Heart left ventricle (tissue), 16 donors: Measurements from ENCODE around the gene TIGD7. TPM values are rescaled to one million over a fixed set of nuclear protein-coding genes. Genes with fewer than 3 reads are reported as not detected.

Experiments
- ATAC-seq, 4 donors: fragments of 200-7000 bp; cut with Tn5 transposase; one replicate each; pipeline ENCODE4 v1.9.1; 2020 to 2022; ENCODE audit warnings: moderate library complexity in 4 of 4, mild to moderate bottlenecking in 3 of 4, moderate number of reproducible peaks in 1 of 4
- DNase-seq, 5 donors: peaks; one replicate each; pipeline ENCODE4 v3.0.0-alpha.2; 2020
- H3K27ac ChIP-seq, 12 donors: fragments of 200-600 bp; sonication (generic) in 4 of 12; one replicate each; pipeline versions ENCODE4 v1.5.0 to v1.8.0; 2016 to 2022; ENCODE audit warnings: mild to moderate bottlenecking in 2 of 12
- H3K27me3 ChIP-seq, 9 donors: fragments of 200-600 bp; sonication (generic) in 2 of 9; one replicate each; pipeline versions ENCODE4 v1.5.1 to v1.8.0; 2016 to 2022; ENCODE audit warnings: mild to moderate bottlenecking in 3 of 9
- H3K36me3 ChIP-seq, 9 donors: fragments of 200-600 bp; sonication (generic) in 2 of 9; one replicate each; pipeline versions ENCODE4 v1.5.0 to v1.8.0; 2018 to 2022; ENCODE audit warnings: mild to moderate bottlenecking in 2 of 9
- H3K4me1 ChIP-seq, 12 donors: fragments of 200-600 bp; sonication (generic) in 4 of 12; one replicate each; pipeline versions ENCODE4 v1.5.0 to v1.8.0; 2016 to 2022; ENCODE audit warnings: mild to moderate bottlenecking in 3 of 12
- H3K4me3 ChIP-seq, 12 donors: fragments of 200-600 bp; sonication (generic) in 4 of 12; one replicate each; pipeline versions ENCODE4 v1.5.0 to v1.8.0; 2017 to 2022; ENCODE audit warnings: mild to moderate bottlenecking in 9 of 12, moderate library complexity in 4 of 12
- H3K9me3 ChIP-seq, 12 donors: fragments of 200-600 bp; sonication (generic) in 4 of 12; one replicate each; pipeline versions ENCODE4 v1.5.0 to v1.8.0; 2016 to 2022; ENCODE audit warnings: mild to moderate bottlenecking in 1 of 12
- POLR2A ChIP-seq, 2 donors: fragments of 450-650 bp; IDR thresholded peaks; one replicate each; pipeline ENCODE4 v1.6.1; 2017; ENCODE audit warnings: antibody characterized with exemption in 2 of 2, mild to moderate bottlenecking in 2 of 2, moderate library complexity in 2 of 2
- WGBS, 4 donors: extraction: QIAGEN DNeasy Blood & Tissue Kit in 2 of 4; methylation state at CpG; one replicate each; pipeline versions ENCODE4 v1.1.5 to v1.1.7; 2013 to 2018; 5-methylcytosine and 5-hydroxymethylcytosine counted together
- intact Hi-C, 10 donors: fragments of 100-400 bp; cut with DNase I; formaldehyde crosslinking; loops; one replicate each; pipeline versions ENCODE4 v1.11.1 to v1.14.2; 2022
- long read RNA-seq, 3 donors: library from polyadenylated mRNA; unstranded; transcript quantifications; one replicate each; pipeline ENCODE4 v2.0.0, GENCODE V29; 2020 to 2021
- polyA plus RNA-seq, 2 donors: library from polyadenylated mRNA; stranded (reverse); fragments of 200-250 nt; gene quantifications; one replicate each; pipeline ENCODE4 v1.2.3, GENCODE V29; 2013
- total RNA-seq, 9 donors: library from RNA; depleted of rRNA in 2 of 9; stranded (reverse); fragments of >200 nt in 2 of 9; fragmentation: NEBNext Ultra II Directional in 3 of 9; extraction: Animal tissue kit (Norgen Biotek cat#: 25700) in 3 of 9; gene quantifications; one replicate each; pipeline versions ENCODE4 v1.1.0 to v1.2.4, GENCODE V29; 2016 to 2023
- TF ChIP-seq, protein P1 (sequence below), 12 donors: fragments of 200-600 bp; sonication (generic) in 4 of 12; IDR thresholded peaks; one replicate each; pipeline versions ENCODE4 v1.5.0 to v1.8.0; 2018 to 2022; ENCODE audit warnings: antibody characterized with exemption in 12 of 12, mild to moderate bottlenecking in 5 of 12
- donor health status: ischemic (EF 13 %, LVEDD 7.1; RV severe dilation, severe dysfunction).
- donor health status: healthy with polysubstance abuse.
- donor health status: DM: no; HTN: yes; CAD: no.
- donor health status: DM: no; HTN: no; CAD: no.
- donor health status: ischemic (EF 25% LVEDD 6.9; RV normal size, moderate dysfunction).
- donor health status: ischemic (EF 25% LVEDD 5.7; RV mildly dilated, moderate dysfunction).
- donor health status: healthy.
- donor health status: DM: yes; HTN: yes; CAD: no.
- donor health status: ischemic (EF 35%, LVEDD 5.7; RV mildly dilated, moderate dysfunction).
- donor health status: nonischemic (EF 11% LVEDD 7.7; RV severe dilation, severe dysfunction).
- donor health status: DM: yes; HTN: yes; CAD: no.
- donor health status: PGD.
- donor health status: ischemic (EF 29% LVEDD 5.4; RV normal size, mild dysfunction).
- donor health status: nonischemic (EF 23%, LVEDD 6.1; RV moderate dilation, normal function).

TIGD7 gene, protein sequence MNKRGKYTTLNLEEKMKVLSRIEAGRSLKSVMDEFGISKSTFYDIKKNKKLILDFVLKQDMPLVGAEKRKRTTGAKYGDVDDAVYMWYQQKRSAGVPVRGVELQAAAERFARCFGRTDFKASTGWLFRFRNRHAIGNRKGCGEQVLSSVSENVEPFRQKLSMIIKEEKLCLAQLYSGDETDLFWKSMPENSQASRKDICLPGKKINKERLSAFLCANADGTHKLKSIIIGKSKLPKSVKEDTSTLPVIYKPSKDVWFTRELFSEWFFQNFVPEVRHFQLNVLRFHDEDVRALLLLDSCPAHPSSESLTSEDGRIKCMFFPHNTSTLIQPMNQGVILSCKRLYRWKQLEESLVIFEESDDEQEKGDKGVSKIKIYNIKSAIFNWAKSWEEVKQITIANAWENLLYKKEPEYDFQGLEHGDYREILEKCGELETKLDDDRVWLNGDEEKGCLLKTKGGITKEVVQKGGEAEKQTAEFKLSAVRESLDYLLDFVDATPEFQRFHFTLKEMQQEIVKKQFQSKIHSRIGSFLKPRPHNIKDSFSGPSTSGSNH
- total RNA-seq (10 to 100 TPM in 1 of 9 donors, 1 to 10 TPM in 8; 4.6 to 10.4 (median 8.2) TPM), polyA plus RNA-seq (1 to 10 TPM; 2.9 to 7.4 TPM)
- long read RNA-seq, donor 1, transcript TIGD7-201 (2 exons, 3,612 nt), result major isoform, 8 of 16 reads
- long read RNA-seq, donor 1, partial matches to known transcripts, result 0 of 16 reads
- long read RNA-seq, donor 1, other reads (novel, unspliced or antisense), result 2 of 16 reads
- long read RNA-seq, donor 2, transcript TIGD7-204 (2 exons, 594 nt), result minor isoform, 7 of 54 reads
- long read RNA-seq, donor 2, transcript TIGD7-201 (2 exons, 3,612 nt), result major isoform, 26 of 54 reads
- long read RNA-seq, donor 2, partial matches to known transcripts, result 0 of 54 reads
- long read RNA-seq, donor 2, other reads (novel, unspliced or antisense), result 18 of 54 reads
- long read RNA-seq, donor 3, partial matches to known transcripts, result 0 of 12 reads
- long read RNA-seq, donor 3, other reads (novel, unspliced or antisense), result 1 of 12 reads

DNA sequence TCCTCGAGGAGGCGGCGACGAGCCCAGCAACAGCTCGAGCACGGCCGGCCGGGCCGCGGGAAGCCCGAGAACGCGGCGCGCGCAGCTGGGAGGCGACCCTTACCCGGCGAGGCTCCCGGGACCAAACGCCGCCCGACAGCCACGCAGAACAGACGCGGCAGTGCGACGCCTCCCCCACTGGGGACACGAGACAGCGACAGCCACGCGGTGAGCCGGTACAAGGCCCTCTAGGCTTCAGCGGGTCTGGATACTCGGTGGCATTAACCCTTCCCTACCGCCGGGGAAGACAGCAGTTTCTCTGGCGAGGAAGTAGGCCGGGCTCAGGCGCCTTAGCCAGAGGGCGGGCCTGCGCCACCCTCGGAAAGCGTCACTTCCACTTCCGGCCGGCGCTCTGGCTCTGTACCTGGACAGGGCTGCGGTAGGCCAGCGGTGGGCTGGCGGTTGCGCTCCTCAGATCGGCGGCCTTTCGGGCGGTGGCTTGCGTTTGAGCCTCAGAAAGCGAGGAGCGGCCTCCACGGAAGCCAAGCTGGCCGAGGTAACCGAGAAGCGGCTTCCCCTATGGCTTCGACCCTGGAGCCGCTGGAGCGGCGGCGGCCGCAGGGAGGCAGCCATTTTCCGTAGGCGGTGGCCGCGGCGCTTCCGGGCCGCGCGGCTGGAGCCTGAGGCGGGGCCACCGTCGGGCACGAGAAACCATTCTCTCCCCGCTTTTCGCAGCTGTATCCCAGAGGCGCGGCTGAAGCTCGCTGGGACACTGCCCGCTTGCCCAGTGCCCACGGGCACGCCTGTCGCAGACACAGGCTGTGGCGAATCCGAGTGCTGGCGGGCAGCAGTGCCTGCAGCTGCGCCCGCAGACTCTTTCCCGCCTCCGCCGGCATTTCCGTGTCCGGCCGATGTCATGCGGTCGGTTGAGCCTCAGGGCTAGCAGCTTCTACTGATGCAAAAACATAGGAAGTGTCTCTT lies at the start of gene TIGD7, which contains the start of gene ZNF75A:
Gene TIGD7, minus strand, starts transcription at position 322 of the 960 bp plus-strand sequence. CDS start 4,816 bp downstream, outside the sequence.
Gene ZNF75A, plus strand, starts transcription at position 389 of the 960 bp plus-strand sequence. CDS start 2,932 bp downstream, outside the sequence.
- Histone ChIP-seq H3K27me3 (no peaks in the 10 kb centered on the region), H3K4me3 (peak within 1 kb of the TSS; percentile 52 to 92 (median 73)), H3K9me3 (peaks cover 0 to 92% (median 60%) of the 10 kb centered on the region in 12 donors), H3K27ac (peak within 1 kb of the TSS; percentile 74 to 98 (median 94)), H3K4me1 (peaks cover 0 to 25% (median 18%) of the 10 kb centered on the region in 12 donors), H3K36me3 (peaks cover 0 to 70% (median 22%) of the 10 kb centered on the region in 9 donors)
- WGBS, 4 donors, result 1 to 4% (median 1%) methylated on average over 42 to 103 of the region's 103 CpGs
- peak; percentile 89 to 93 (median 92) for DNase-seq
- peak in 1 of 2 donors; percentile 80 for TF ChIP-seq POLR2A (IDR thresholded peaks at IDR 0.05)
- TF ChIP-seq, protein P1, sequence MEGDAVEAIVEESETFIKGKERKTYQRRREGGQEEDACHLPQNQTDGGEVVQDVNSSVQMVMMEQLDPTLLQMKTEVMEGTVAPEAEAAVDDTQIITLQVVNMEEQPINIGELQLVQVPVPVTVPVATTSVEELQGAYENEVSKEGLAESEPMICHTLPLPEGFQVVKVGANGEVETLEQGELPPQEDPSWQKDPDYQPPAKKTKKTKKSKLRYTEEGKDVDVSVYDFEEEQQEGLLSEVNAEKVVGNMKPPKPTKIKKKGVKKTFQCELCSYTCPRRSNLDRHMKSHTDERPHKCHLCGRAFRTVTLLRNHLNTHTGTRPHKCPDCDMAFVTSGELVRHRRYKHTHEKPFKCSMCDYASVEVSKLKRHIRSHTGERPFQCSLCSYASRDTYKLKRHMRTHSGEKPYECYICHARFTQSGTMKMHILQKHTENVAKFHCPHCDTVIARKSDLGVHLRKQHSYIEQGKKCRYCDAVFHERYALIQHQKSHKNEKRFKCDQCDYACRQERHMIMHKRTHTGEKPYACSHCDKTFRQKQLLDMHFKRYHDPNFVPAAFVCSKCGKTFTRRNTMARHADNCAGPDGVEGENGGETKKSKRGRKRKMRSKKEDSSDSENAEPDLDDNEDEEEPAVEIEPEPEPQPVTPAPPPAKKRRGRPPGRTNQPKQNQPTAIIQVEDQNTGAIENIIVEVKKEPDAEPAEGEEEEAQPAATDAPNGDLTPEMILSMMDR (IDR thresholded peaks at IDR 0.05), result peak in 7 of 12 donors; percentile 5 to 45 (median 23)
- intact Hi-C loops, result loop anchor here in 6 of 10 donors (1.0 to 10.0 kb wide), 14 partner anchors 22 to 199 kb away; partner anchors contain the start of genes CLUAP1 (in 2 of the 6), ZNF263 (in 2 of the 6), ZNF174 (in 1 of the 6) and ZSCAN32 (in 1 of the 6)
- peak; percentile 98 to 100 (median 99) for ATAC-seq

DNA sequence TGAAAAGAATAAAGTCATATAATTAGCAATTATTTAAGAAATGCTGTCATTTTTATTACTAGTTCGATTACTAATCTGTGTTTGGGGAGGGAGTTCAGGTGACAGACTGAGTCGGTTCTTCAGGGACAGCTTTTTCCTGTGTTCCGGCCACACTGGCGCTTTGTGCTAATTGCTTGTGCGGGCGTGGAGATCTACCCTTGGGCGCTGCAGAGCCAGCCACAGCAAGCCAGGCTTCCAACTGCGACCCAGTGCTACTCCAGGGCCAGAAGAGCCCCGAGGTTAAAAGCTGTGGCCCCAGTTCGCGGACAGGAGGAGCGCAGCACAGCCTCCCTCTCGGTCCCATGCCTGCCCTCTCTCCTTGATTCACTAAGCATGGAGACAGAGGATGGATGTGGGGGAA lies 43.9 kb upstream of the TIGD7 start:
- H3K27me3 ChIP-seq, result no peaks in the 10 kb centered on the region
- no peaks in the 10 kb centered on the region for H3K9me3 ChIP-seq
- ATAC-seq, result no peak
- no peak for DNase-seq
- no peaks in the 10 kb centered on the region for H3K36me3 ChIP-seq
- H3K4me3 ChIP-seq, result no peak overlapping the region
- H3K27ac ChIP-seq, result peak overlapping the region in 6 of 12 donors; percentile 12 to 63 (median 32)
- 65 to 75% (median 67%) methylated on average over 10 to 13 of the region's 13 CpGs for WGBS, 4 donors
- H3K4me1 ChIP-seq, result peaks cover 0 to 11% (median 0%) of the 10 kb centered on the region in 12 donors
- TF ChIP-seq POLR2A (IDR thresholded peaks at IDR 0.05), result no peak
- TF ChIP-seq, protein P1 (IDR thresholded peaks at IDR 0.05), result no peak
- intact Hi-C loops, result no loop called here

DNA sequence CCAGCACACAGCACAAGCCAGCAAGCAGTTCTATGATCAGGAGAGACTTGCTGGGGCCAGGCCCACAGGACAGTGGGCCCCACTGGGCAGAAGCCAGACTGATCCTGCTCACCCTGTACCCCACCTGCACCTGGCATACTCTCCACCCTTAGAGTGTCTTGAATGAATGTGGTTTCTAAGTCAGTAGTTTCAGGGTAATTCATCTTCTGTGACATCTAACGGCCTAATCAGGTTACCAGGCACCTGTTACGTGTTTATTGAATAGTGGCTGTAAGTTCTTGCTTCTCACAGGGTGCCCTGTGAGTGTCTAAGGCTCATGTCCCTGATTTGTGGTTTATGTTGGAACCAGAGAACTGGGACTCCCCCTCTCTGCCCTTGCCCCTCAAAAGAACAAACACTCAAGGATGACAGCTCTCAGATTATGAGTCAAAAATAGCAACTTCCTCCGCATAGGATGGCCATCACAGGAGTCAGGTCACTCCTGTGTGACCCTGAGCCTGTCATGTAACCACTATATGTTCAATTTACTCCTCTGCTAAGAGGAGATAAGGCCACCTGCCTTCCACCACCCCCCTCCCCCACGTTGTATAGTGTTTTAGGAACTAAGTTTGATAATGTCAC lies 43.4 kb upstream of the TIGD7 start:
- H3K36me3 ChIP-seq, result no peaks in the 10 kb centered on the region
- H3K9me3 ChIP-seq, result no peaks in the 10 kb centered on the region
- no peaks in the 10 kb centered on the region for H3K27me3 ChIP-seq
- DNase-seq (no peak), ATAC-seq (peak; percentile 47 to 81 (median 62))
- intact Hi-C loops, result no loop called here
- TF ChIP-seq, protein P1 (IDR thresholded peaks at IDR 0.05), result no peak
- no peak for TF ChIP-seq POLR2A (IDR thresholded peaks at IDR 0.05)
- peaks cover 0 to 11% (median 0%) of the 10 kb centered on the region in 12 donors for H3K4me1 ChIP-seq
- no peak overlapping the region for H3K4me3 ChIP-seq
- H3K27ac ChIP-seq, result peak overlapping the region in 7 of 12 donors; percentile 12 to 63 (median 34)
- WGBS, 4 donors, result 23 to 31% (median 25%) methylated on average over 4 of the region's 4 CpGs
